HG02571 (cell line): ENCODE measurements around the gene TSPAN18.

ENCODE experiments used
- ATAC-seq: cut with Tn5 transposase; IDR thresholded peaks from one replicate; pipeline ENCODE4 v1.9.1; 2021; ENCODE audit warnings: mild to moderate bottlenecking, moderate library complexity; ENCODE audit not compliant: unreplicated experiment

Gene TSPAN18

GRCh38 chr11:44861849-44862557 lies 135.2 kb downstream of the TSPAN18 start:
- ATAC-seq, result peak; percentile 99

DNA sequence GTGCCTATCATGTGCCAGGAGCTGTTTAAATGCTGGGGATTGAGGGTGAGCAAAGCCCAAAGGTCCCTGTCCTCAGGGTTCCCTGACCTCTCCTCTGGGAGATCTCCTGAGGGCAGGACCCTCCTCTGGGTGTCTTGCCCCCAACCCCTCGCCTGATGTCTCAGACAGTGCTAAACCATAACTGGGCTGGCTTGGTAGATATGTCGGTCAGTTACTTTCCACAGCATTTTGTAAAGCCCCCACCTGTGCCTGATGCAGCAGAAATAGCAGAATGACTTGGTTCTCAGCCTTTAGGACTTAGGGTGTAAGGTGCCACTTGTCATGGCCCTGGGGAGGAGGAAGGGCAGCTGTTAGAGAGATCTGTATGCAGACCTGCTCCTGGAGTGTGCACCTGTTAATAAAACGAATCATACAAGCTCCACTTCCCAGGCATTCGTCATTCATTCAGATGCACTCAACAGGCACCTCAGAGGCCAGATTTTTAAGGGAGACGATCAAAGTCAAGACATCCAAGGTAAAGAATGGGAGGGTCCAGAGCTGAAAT lies 135.9 kb downstream of the TSPAN18 start:
- ATAC-seq, result no peak

- no peak for ATAC-seq
These were observed 136.5 kb downstream of the TSPAN18 start for GRCh38 chr11:44863231-44863630.

GRCh38 chr11:44865866-44866272 lies 139.1 kb downstream of the TSPAN18 start:
- no peak for ATAC-seq

DNA sequence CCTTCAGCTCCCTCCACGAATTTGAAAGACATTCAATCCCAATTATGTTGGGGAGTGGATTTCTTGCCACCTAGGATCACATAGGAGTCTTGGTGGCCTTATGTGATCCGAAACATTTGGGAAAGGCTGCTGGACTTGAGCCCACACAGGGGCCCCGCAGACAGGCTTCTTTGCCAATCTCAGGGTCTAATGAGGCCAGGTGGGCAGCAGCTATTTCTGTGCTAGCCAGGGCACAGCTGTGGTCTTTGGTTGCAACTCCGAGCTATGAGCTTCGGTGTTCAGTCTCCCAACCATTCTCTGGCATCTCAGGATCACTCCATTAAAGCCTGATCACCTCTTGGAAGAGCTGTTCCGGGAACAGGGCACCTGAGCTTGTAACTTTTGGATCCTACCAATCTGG lies 139.5 kb downstream of the TSPAN18 start:
- ATAC-seq, result no peak

- ATAC-seq, result no peak
These were observed 141.3 kb downstream of the TSPAN18 start for GRCh38 chr11:44868021-44868420.

DNA sequence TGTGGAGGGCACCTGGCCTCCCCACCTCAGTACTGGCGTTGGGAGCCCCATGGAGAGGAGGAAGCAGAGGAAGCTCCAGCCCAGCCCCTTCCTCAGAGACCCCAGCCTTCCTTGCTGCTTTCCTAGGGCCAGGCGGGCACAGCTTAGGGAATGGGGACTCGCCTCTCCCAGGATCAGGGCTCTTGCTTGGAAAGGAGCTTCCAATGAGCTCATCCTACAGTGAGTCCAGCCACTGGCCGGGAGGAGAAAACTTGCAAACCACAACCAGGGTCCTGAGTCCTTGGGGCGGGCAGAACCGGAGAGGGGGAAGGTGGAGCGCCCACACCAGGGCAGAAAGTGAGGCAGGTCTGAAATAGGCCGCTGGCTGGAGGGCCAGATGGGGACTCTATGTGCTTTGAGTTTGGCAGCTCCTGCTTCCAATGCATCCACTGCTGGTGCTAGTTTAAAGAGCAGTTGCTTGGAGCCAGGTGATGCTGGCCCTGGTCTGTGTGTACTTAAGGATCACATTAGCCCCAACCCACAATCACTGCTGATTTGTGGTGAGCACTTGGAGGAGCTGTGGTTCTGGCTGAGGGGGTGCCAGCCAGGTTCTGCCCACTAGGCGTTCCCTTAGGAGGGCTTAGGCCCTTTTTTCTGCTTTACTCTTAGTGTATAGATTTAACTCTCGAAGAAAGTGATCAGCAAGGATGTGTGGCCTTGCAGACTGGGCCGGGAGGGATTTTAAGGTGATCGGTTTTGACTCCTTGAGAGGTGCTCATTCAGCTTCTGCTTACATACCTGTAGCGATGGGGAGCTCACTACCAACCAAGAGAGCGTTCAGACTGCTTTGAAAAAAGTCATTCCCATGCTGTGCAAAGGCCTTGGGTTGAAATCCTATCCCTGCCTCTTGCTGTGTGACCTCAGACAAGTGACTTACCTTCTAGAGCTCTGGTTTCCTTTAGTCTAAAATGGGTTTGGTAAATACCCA lies 142.0 kb downstream of the TSPAN18 start:
- ATAC-seq, result no peak

DNA sequence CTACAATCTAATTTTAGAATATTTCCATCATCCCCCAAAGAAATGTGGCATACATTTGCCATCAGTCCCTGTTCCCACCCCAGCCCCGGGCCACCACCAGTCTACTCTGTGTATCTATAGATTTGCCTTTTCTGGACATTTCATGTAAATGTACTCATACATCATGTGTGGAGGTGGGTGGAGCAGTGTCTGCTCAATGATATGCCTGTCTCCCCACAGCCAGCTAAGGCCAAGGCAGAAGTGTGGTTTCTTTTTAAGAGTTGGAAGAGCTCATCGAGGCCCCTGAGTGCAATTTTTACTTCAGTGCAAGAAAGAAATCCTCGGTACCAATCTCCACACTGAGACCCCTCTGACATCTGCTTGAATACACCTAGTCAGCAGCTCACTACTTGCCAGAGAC lies 143.4 kb downstream of the TSPAN18 start:
- ATAC-seq, result no peak

- no peak for ATAC-seq
These were observed 143.9 kb downstream of the TSPAN18 start for GRCh38 chr11:44870615-44871176.

- ATAC-seq, result peak; percentile 93
These were observed 144.9 kb downstream of the TSPAN18 start for GRCh38 chr11:44871682-44872081.

- ATAC-seq, result no peak
These were observed 145.8 kb downstream of the TSPAN18 start for GRCh38 chr11:44872556-44872955.

DNA sequence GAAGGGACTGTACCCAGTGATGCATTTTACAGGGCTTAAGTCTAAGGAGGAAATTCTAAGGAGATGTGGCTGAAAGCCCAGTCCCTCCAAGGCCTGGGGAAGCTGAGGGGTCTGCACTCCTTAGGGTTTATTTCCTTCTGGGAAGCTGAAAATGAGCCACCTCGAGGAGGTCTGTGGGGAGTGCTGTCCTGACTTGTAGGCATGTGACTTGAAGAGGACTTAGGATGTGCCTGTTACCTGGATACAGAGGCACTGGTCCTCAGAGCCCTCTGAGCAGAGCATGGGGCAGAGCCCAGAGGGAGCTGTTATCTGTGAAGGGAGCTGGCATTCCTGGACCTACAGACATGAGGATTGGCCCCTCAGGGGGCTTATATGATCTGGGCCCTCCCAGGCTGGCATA lies 146.8 kb downstream of the TSPAN18 start:
- ATAC-seq, result no peak

GRCh38 chr11:44874284-44874683 lies 147.5 kb downstream of the TSPAN18 start:
- ATAC-seq, result no peak

- no peak for ATAC-seq
These were observed 148.3 kb downstream of the TSPAN18 start for GRCh38 chr11:44875037-44875436.

GRCh38 chr11:44876194-44876723 lies 149.5 kb downstream of the TSPAN18 start:
- ATAC-seq, result no peak

DNA sequence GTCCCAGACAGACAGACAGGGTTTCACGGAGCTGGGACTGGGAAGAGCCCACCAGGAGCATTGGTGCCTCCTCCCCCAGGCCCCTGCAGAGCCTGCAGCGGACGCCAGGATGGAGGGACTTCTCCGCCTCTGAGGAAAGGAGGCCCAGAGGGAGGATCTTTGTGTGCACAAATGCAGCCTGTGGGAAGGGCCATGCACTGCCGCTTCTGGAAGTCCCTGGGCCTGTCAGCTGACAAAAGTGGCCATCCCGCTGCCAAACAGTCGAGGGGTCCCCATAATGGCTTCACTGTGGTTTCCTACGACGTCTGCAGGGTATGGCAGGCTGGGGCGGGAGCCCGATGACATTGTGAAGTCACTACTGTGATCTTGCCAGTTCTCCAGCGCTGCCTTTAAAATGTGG lies 150.1 kb downstream of the TSPAN18 start:
- ATAC-seq, result no peak

GRCh38 chr11:44877571-44878497 lies 151.1 kb downstream of the TSPAN18 start:
- ATAC-seq, result no peak

DNA sequence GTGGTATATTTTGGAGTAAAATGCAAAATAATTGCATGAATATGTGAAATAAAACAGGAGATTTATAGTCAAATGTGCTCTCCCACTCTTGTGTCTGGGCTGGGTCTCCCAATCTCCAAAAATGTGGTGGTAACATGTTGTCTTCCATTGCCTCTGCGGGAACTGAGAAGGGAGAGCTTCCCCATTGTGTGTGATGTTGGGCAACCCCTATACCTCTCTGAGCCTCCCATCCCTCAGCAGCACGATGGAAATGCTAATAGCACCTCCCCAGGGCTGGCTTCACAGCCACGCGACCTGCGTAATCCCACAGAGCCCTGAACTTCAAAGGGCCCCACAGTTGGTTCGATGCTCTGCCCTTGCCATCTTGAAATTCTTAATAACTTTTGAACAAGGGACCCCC lies 151.9 kb downstream of the TSPAN18 start:
- ATAC-seq, result no peak

DNA sequence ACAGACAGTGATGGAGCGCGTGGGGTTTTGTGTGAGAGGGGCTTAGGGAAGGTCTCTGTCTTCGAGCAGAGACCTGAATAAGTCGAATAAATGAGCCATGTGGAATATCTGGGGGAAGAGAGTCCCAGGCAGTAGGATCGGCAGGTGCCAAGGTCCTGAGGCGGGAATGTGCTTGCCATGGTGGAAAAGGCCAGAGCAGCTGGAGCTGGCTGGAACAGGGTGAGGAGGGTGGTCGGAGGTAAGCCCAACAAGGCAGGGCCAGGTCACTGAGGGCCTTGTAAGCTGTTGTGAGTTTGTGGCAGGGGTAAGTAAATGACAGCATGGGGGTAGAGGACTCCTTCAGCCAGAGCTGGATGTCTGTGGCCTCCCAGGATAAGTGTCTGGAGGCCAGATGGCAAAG lies 152.7 kb downstream of the TSPAN18 start:
- no peak for ATAC-seq

DNA sequence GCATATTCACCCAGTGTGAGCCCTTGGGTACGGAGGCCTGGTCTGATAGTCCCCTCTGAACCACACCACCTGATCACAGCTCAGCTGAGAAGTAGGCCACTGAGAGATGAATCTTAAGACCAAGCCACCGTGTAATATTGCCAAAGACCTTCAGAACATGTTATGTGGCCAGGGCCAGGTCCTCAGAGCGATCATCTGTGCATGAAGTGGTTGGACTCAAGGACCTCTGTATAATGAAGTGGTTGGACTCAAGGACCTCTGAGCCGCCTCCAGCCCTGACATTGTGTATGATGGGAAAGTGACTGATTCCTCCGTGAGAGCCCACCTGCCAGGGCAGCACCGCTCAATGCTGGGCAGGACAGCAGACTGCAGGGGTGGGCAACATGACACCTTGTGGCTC lies 153.7 kb downstream of the TSPAN18 start:
- ATAC-seq, result no peak
